PC-3 (cell line): ENCODE measurements around the gene BCAR3. TPM values are rescaled to one million over a fixed set of nuclear protein-coding genes. Genes with fewer than 3 reads are reported as not detected.

Source experiments
- ATAC-seq: fragments of 200-7000 bp; cut with Tn5 transposase; 2 replicates; pipeline ENCODE4 v1.9.1; 2020; ENCODE audit warnings: mild to moderate bottlenecking, moderate library complexity
- BruUV-seq: library from RNA; stranded (reverse); fragments of 400-500 nt; replicated peaks from 2 replicates; lab custom pipeline; 2021; lab: Mats Ljungman, UMichigan
- CTCF ChIA-PET: fragments of 300-600 bp; sonication (Branson Sonifier 250); formaldehyde crosslinking; loops from one replicate; lab custom pipeline; 2022; ENCODE audit warnings: antibody characterized with exemption; lab: Charles Lee
- POLR2A ChIA-PET: fragments of 300-600 bp; sonication (Branson Sonifier 250); formaldehyde crosslinking; loops from one replicate; lab custom pipeline; 2022; ENCODE audit warnings: antibody characterized with exemption; ENCODE audit not compliant: unreplicated experiment; lab: Charles Lee
- DNase-seq: peaks from one replicate; pipeline ENCODE4 v3.0.0-alpha.2; 2015
- H2AFZ ChIP-seq: fragments of 300-600 bp; sonication (generic); 2 replicates; pipeline ENCODE4 v1.6.0; 2016; ENCODE audit warnings: antibody characterized with exemption, low read length
- H3F3A ChIP-seq: fragments of 300-600 bp; sonication (generic); one replicate; pipeline ENCODE4 v1.6.0; 2017; ENCODE audit warnings: antibody characterized with exemption, low read length, control low read depth, mild to moderate bottlenecking; ENCODE audit not compliant: unreplicated experiment
- H3K27ac ChIP-seq: fragments of 300-600 bp; sonication (generic); 2 replicates; pipeline ENCODE4 v1.5.1; 2016; ENCODE audit warnings: mild to moderate bottlenecking, low read length
- H3K27me3 ChIP-seq: fragments of 300-600 bp; sonication (generic); 2 replicates; pipeline ENCODE4 v1.6.1; 2016; ENCODE audit warnings: low read length, mixed read lengths
- H3K36me3 ChIP-seq: fragments of 300-600 bp; sonication (generic); 2 replicates; pipeline ENCODE4 v1.6.1; 2016; ENCODE audit warnings: low read depth, mixed run types, low read length, mixed read lengths
- H3K4me1 ChIP-seq: fragments of 300-600 bp; sonication (generic); 2 replicates; pipeline ENCODE4 v1.5.1; 2016; ENCODE audit warnings: low read length; ENCODE audit not compliant: insufficient read depth
- H3K4me2 ChIP-seq: fragments of 300-600 bp; sonication (generic); 2 replicates; pipeline ENCODE4 v1.6.0; 2016; ENCODE audit warnings: low read length
- H3K4me3 ChIP-seq: fragments of 300-600 bp; sonication (generic); 2 replicates; pipeline ENCODE4 v1.5.1; 2016; ENCODE audit warnings: mild to moderate bottlenecking, low read length, mixed read lengths
- H3K79me2 ChIP-seq: fragments of 300-600 bp; sonication (generic); 2 replicates; pipeline ENCODE4 v1.6.1; 2017; ENCODE audit warnings: low read length, mixed read lengths
- H3K9ac ChIP-seq: fragments of 300-600 bp; sonication (generic); 2 replicates; pipeline ENCODE4 v1.6.0; 2016; ENCODE audit warnings: mild to moderate bottlenecking, low read length
- H3K9me2 ChIP-seq: fragments of 300-600 bp; sonication (generic); replicated peaks from 2 replicates; pipeline ENCODE4 v1.6.1; 2016; ENCODE audit warnings: mixed run types, low read length, mixed read lengths
- H3K9me3 ChIP-seq: fragments of 300-600 bp; sonication (generic); 2 replicates; pipeline ENCODE4 v1.6.1; 2016; ENCODE audit warnings: low read length, mixed read lengths
- H4K20me1 ChIP-seq: fragments of 300-600 bp; sonication (generic); 2 replicates; pipeline ENCODE4 v1.6.1; 2016; ENCODE audit warnings: low read length, mixed read lengths
- EZH2 ChIP-seq: fragments of 300-600 bp; sonication (generic); IDR thresholded peaks from one replicate; pipeline ENCODE4 v1.6.1; 2017; ENCODE audit warnings: antibody characterized with exemption, mild to moderate bottlenecking, low read length; ENCODE audit not compliant: unreplicated experiment
- EZH2phosphoT487 ChIP-seq: fragments of 300-600 bp; sonication (generic); IDR thresholded peaks from 2 replicates; pipeline ENCODE4 v1.6.1; 2018; ENCODE audit warnings: mild to moderate bottlenecking, antibody characterized with exemption, low read length, borderline replicate concordance
- intact Hi-C: fragments of 100-400 bp; cut with micrococcal nuclease; formaldehyde crosslinking; loops from 2 replicates; pipeline ENCODE4 v1.9.0; 2023
- total RNA-seq: library from RNA; depleted of rRNA; stranded (reverse); fragments of >200 nt; gene quantifications from 2 replicates; pipeline ENCODE4 v1.2.3, GENCODE V29; 2014
- TF ChIP-seq, protein P1 (sequence below): fragments of 300-600 bp; sonication (generic); conservative IDR thresholded peaks from 2 replicates; pipeline ENCODE4 v1.5.1; 2017; ENCODE audit warnings: antibody characterized with exemption, low read depth, mild to moderate bottlenecking, low read length

Gene BCAR3
- total RNA-seq, 1 experiment from 2014 or later: 171 TPM

DNA sequence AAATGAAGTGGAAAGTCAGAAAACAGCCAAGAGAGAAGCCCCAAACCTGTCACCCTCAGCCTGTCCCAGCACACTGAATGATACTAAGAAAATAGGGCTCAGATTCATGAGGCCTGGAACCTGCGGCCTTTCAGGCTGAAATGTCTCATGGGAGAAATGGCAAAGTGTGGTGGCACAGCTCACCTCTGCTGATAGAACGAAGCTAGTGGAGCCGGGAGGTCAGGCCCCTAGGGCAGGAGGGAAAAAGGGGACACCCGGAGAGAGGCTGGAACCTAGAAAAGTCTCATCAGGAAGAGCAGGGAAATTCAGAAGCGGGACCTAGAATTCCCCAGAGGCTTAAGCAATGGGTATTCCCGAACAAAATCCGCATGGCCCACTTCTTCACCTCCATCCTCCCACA is 107.1 kb downstream of the BCAR3 start:
- ATAC-seq (no peak), DNase-seq (no peak)
- Histone ChIP-seq H3K9ac (no peak overlapping the region), H3F3A (no peaks in the 10 kb centered on the region), H3K27me3 (no peaks in the 10 kb centered on the region), H3K27ac (no peak overlapping the region), H3K79me2 (peaks cover 43% of the 10 kb centered on the region), H4K20me1 (peaks cover 22% of the 10 kb centered on the region; the same call in 1 of the 2 replicates), H3K9me3 (no peaks in the 10 kb centered on the region), H3K4me2 (no peak overlapping the region), H2AFZ (no peak overlapping the region), H3K9me2 (no peaks in the 10 kb centered on the region), H3K36me3 (peaks cover 88% of the 10 kb centered on the region), H3K4me3 (no peak overlapping the region), H3K4me1 (peaks cover 8% of the 10 kb centered on the region)
- intact Hi-C loops: no loop called here
- ChIA-PET POLR2A (interaction anchor here (0.5 kb wide), 1 partner anchor 243 kb away, joined by 3 read pairs; no protein-coding TSS in a partner anchor), CTCF (no interaction called here)
- TF ChIP-seq EZH2: no peak
- TF ChIP-seq EZH2phosphoT487: no peak
- TF ChIP-seq, protein P1, sequence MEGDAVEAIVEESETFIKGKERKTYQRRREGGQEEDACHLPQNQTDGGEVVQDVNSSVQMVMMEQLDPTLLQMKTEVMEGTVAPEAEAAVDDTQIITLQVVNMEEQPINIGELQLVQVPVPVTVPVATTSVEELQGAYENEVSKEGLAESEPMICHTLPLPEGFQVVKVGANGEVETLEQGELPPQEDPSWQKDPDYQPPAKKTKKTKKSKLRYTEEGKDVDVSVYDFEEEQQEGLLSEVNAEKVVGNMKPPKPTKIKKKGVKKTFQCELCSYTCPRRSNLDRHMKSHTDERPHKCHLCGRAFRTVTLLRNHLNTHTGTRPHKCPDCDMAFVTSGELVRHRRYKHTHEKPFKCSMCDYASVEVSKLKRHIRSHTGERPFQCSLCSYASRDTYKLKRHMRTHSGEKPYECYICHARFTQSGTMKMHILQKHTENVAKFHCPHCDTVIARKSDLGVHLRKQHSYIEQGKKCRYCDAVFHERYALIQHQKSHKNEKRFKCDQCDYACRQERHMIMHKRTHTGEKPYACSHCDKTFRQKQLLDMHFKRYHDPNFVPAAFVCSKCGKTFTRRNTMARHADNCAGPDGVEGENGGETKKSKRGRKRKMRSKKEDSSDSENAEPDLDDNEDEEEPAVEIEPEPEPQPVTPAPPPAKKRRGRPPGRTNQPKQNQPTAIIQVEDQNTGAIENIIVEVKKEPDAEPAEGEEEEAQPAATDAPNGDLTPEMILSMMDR: no peak
- no TSS peak for BruUV-seq

GRCh38 chr1:93573940-93574469 is 107.6 kb downstream of the BCAR3 start:
- no peak for TF ChIP-seq EZH2phosphoT487
- TF ChIP-seq, protein P1: no peak
- TF ChIP-seq EZH2: no peak
- peaks cover 88% of the 10 kb centered on the region for H3K36me3 ChIP-seq
- no peak for DNase-seq
- H3K9me2 ChIP-seq: no peaks in the 10 kb centered on the region
- H3K79me2 ChIP-seq: peaks cover 38% of the 10 kb centered on the region
- intact Hi-C loops: no loop called here
- CTCF ChIA-PET: no interaction called here
- BruUV-seq: TSS peak; percentile 4
- H3K4me1 ChIP-seq: peaks cover 3% of the 10 kb centered on the region
- no peak overlapping the region for H2AFZ ChIP-seq
- no peaks in the 10 kb centered on the region for H3F3A ChIP-seq
- peaks cover 17% of the 10 kb centered on the region; the same call in 1 of the 2 replicates for H4K20me1 ChIP-seq
- H3K27me3 ChIP-seq: no peaks in the 10 kb centered on the region
- no peak for ATAC-seq
- H3K27ac ChIP-seq: no peak overlapping the region
- no peak overlapping the region for H3K4me2 ChIP-seq
- H3K4me3 ChIP-seq: no peak overlapping the region
- H3K9me3 ChIP-seq: no peaks in the 10 kb centered on the region
- POLR2A ChIA-PET: no interaction called here
- no peak overlapping the region for H3K9ac ChIP-seq

GRCh38 chr1:93571623-93572310 is 109.9 kb downstream of the BCAR3 start:
- intact Hi-C loops: no loop called here
- peaks cover 86% of the 10 kb centered on the region for H3K36me3 ChIP-seq
- H4K20me1 ChIP-seq: peaks cover 5% of the 10 kb centered on the region
- H3K27ac ChIP-seq: no peak overlapping the region
- H3K4me3 ChIP-seq: no peak overlapping the region
- CTCF ChIA-PET: no interaction called here
- peaks cover 17% of the 10 kb centered on the region; the same call in 1 of the 2 replicates for H3K79me2 ChIP-seq
- no peak for DNase-seq
- no peak overlapping the region for H3K4me2 ChIP-seq
- no peak overlapping the region for H3K9ac ChIP-seq
- H3K27me3 ChIP-seq: no peaks in the 10 kb centered on the region
- no TSS peak for BruUV-seq
- H2AFZ ChIP-seq: no peak overlapping the region
- no peaks in the 10 kb centered on the region for H3K4me1 ChIP-seq
- H3K9me2 ChIP-seq: no peaks in the 10 kb centered on the region
- no peak for TF ChIP-seq EZH2
- TF ChIP-seq EZH2phosphoT487: no peak
- TF ChIP-seq, protein P1: no peak
- H3F3A ChIP-seq: peaks cover 3% of the 10 kb centered on the region
- POLR2A ChIA-PET: no interaction called here
- no peak for ATAC-seq
- H3K9me3 ChIP-seq: no peaks in the 10 kb centered on the region
